Kidney (tissue), 14 donors: ENCODE measurements around the gene HRC. TPM values are rescaled to one million over a fixed set of nuclear protein-coding genes. Genes with fewer than 3 reads are reported as not detected.

Experiments
- DNase-seq, 5 donors: peaks; one replicate each; pipeline ENCODE4 v3.0.0-alpha.2; 2013 to 2020
- FAIRE-seq: peaks from 2 replicates; lab custom pipeline; 2012; peaks lifted over from hg19 to GRCh38; lab: Jason Lieb, UNC
- H3K27ac ChIP-seq, 2 donors: one replicate each; pipeline ENCODE4 v1.7.0; 2013; ENCODE audit warnings: low read depth in 2 of 2, low read length in 2 of 2, inconsistent platforms in 1 of 2
- H3K27me3 ChIP-seq: one replicate; pipeline ENCODE4 v1.7.1; 2013; ENCODE audit warnings: low read length, inconsistent platforms; ENCODE audit not compliant: control insufficient read depth, insufficient read depth
- H3K36me3 ChIP-seq, 3 donors: one replicate each; pipeline versions ENCODE4 v1.7.0 to v1.7.1; 2013; ENCODE audit warnings: low read length in 3 of 3, control low read depth in 1 of 3, inconsistent platforms in 1 of 3; ENCODE audit not compliant: insufficient read depth in 3 of 3, control insufficient read depth in 2 of 3
- H3K4me1 ChIP-seq, 3 donors: one replicate each; pipeline versions ENCODE4 v1.7.0 to v1.7.1; 2013; ENCODE audit warnings: low read length in 3 of 3, inconsistent platforms in 1 of 3, low read depth in 1 of 3; ENCODE audit not compliant: control insufficient read depth in 2 of 3, insufficient read depth in 2 of 3
- H3K4me3 ChIP-seq, 3 donors: one replicate each; pipeline versions ENCODE4 v1.7.0 to v1.8.1; 2013; ENCODE audit warnings: low read length in 3 of 3, control low read depth in 1 of 3, inconsistent platforms in 1 of 3
- H3K9ac ChIP-seq, 3 donors: one replicate each; pipeline versions ENCODE4 v1.7.0 to v1.7.1; 2013; ENCODE audit warnings: low read length in 3 of 3, control low read depth in 1 of 3, inconsistent platforms in 1 of 3
- H3K9me3 ChIP-seq, 3 donors: one replicate each; pipeline versions ENCODE4 v1.7.0 to v1.7.1; 2013; ENCODE audit warnings: low read length in 3 of 3, control low read depth in 1 of 3, inconsistent platforms in 1 of 3; ENCODE audit not compliant: control insufficient read depth in 2 of 3, insufficient read depth in 1 of 3
- intact Hi-C: fragments of 100-400 bp; cut with DNase I; formaldehyde crosslinking; loops from one replicate; pipeline ENCODE4 v1.11.1; 2022
- polyA plus RNA-seq: library from polyadenylated mRNA; stranded (reverse); fragments of 350-450 nt; fragmentation: Illumina TruSeq; extraction: RNeasy Lipid Tissue Mini Kit (QIAGEN cat#74804); gene quantifications from one replicate; pipeline ENCODE4 v1.2.3, GENCODE V29; 2014; ENCODE audit warnings: low read depth, low replicate concordance; ENCODE audit not compliant: insufficient read depth
- total RNA-seq: library from RNA; stranded (reverse); fragmentation: NEBNext Ultra II Directional; extraction: Animal tissue kit (Norgen Biotek cat#: 25700); gene quantifications from one replicate; pipeline ENCODE4 v1.2.1, GENCODE V29; 2021
- TF ChIP-seq, protein P1 (sequence below): IDR thresholded peaks from 3 replicates; pipeline ENCODE4 v1.5.1; 2012; ENCODE audit warnings: mild to moderate bottlenecking, moderate library complexity, borderline replicate concordance; ENCODE audit not compliant: insufficient read depth; ENCODE audit errors: extremely low read depth
- donor health status: control.
- donor health status: control.
- donor health status: control.
- donor health status: control.
- donor health status: control.
- donor health status: DM: yes; HTN: yes; CAD: no.
- donor health status: Normal renal cell carcinoma (clear cell type).

The HRC gene
- total and polyA plus RNA-seq, 2 donors from 2014 or later, result 4.2 to 7.0 TPM

DNA sequence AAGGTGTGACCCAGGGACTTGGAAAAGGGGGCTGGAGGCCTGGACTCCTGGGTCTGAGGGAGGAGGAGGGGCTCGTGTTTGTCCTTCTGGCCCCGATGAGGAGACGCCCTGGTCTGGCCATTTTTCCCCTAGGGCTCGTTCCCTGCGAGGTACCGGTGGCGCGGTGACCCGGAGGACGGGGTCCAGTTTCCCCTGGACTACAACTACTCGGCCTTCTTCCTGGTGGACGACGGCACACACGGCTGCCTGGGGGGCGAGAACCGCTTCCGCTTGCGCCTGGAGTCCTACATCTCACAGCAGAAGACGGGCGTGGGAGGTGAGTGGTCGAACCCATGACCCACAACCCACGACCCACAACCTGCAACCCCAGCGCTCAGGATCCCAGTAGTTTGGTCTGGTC lies 13.2 kb upstream of the HRC start:
- no peak for FAIRE-seq
- no peak overlapping the region for H3K4me3 ChIP-seq
- no peak overlapping the region for H3K9ac ChIP-seq
- DNase-seq, result peak in 2 of 5 donors; percentile 35 to 55
- no peak overlapping the region for H3K27ac ChIP-seq
- H3K27me3 ChIP-seq, result no peaks in the 10 kb centered on the region
- TF ChIP-seq, protein P1, sequence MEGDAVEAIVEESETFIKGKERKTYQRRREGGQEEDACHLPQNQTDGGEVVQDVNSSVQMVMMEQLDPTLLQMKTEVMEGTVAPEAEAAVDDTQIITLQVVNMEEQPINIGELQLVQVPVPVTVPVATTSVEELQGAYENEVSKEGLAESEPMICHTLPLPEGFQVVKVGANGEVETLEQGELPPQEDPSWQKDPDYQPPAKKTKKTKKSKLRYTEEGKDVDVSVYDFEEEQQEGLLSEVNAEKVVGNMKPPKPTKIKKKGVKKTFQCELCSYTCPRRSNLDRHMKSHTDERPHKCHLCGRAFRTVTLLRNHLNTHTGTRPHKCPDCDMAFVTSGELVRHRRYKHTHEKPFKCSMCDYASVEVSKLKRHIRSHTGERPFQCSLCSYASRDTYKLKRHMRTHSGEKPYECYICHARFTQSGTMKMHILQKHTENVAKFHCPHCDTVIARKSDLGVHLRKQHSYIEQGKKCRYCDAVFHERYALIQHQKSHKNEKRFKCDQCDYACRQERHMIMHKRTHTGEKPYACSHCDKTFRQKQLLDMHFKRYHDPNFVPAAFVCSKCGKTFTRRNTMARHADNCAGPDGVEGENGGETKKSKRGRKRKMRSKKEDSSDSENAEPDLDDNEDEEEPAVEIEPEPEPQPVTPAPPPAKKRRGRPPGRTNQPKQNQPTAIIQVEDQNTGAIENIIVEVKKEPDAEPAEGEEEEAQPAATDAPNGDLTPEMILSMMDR, result no peak
- H3K9me3 ChIP-seq, result no peaks in the 10 kb centered on the region
- peaks cover 0 to 8% (median 0%) of the 10 kb centered on the region in 3 donors for H3K4me1 ChIP-seq
- intact Hi-C loops, result no loop called here
- peaks cover 2 to 25% (median 4%) of the 10 kb centered on the region in 3 donors for H3K36me3 ChIP-seq

DNA sequence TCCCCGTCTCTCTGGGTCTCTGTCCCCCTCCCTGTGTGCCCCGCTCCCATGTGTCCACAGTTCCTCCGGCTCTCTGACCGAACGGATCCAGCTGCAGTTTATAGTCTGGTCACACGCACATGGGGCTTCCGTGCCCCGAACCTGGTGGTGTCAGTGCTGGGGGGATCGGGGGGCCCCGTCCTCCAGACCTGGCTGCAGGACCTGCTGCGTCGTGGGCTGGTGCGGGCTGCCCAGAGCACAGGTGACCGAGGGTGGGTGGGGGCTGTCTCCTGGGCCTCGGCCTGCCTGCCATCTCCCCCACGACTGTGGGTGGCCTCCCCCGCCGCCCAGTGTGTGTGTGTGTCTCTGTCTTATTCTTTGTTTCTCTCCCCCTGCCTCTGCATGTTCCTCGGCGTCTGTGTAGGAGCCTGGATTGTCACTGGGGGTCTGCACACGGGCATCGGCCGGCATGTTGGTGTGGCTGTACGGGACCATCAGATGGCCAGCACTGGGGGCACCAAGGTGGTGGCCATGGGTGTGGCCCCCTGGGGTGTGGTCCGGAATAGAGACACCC lies 12.7 kb upstream of the HRC start:
- intact Hi-C loops, result no loop called here
- DNase-seq, result peak in 2 of 5 donors; percentile 40 to 61
- TF ChIP-seq, protein P1, result no peak
- Histone ChIP-seq H3K27me3 (no peaks in the 10 kb centered on the region), H3K27ac (no peak overlapping the region), H3K4me3 (no peak overlapping the region), H3K9ac (no peak overlapping the region), H3K9me3 (no peaks in the 10 kb centered on the region), H3K36me3 (peaks cover 0 to 20% (median 0%) of the 10 kb centered on the region in 3 donors), H3K4me1 (peaks cover 0 to 8% (median 0%) of the 10 kb centered on the region in 3 donors)
- no peak for FAIRE-seq

DNA sequence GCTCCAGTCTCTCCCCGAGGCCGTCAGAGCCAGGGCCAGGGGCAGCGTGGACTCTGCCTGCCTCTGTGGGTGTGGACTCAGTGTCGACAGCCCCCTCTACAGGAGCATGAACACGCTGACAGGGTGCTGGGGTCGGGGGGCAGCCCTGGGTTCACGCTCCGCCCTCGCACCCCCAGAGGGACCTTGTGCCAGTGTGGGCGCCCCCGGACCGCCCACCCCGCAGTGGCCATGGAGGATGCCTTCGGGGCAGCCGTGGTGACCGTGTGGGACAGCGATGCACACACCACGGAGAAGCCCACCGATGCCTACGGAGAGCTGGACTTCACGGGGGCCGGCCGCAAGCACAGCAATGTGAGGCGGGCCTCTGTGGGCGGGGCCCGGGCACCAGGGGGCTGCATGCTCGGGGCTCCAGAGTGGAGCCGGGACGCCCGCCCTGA lies 10.7 kb upstream of the HRC start:
- H3K27me3 ChIP-seq, result no peaks in the 10 kb centered on the region

More for the DNA sequence above, 10.7 kb upstream of the HRC start:
- no peaks in the 10 kb centered on the region for H3K9me3 ChIP-seq
- no peak overlapping the region for H3K4me3 ChIP-seq
- peak overlapping the region in 1 of 3 donors; percentile 51 for H3K9ac ChIP-seq
- peaks cover 0 to 6% (median 0%) of the 10 kb centered on the region in 3 donors for H3K36me3 ChIP-seq
- FAIRE-seq (no peak), DNase-seq (peak in 2 of 5 donors; percentile 26 to 59)
- TF ChIP-seq, protein P1, result no peak
- H3K27ac ChIP-seq, result peak overlapping the region; percentile 54 to 63
- intact Hi-C loops, result no loop called here
- H3K4me1 ChIP-seq, result peaks cover 0 to 8% (median 0%) of the 10 kb centered on the region in 3 donors
